Testis (tissue), 3 donors: Measurements from ENCODE around the gene RSPH1. TPM values are rescaled to one million over a fixed set of nuclear protein-coding genes. Genes with fewer than 3 reads are reported as not detected.
"Not testable (repeated sequence)": the region's sequence is repeated elsewhere in the genome, so short reads cannot be mapped to it uniquely, and the experiment has no call there.

Source experiments
- DNase-seq: peaks from one replicate; pipeline ENCODE4 v3.0.0-alpha.2; 2019
- H3K27ac ChIP-seq, 2 donors: fragments of 200-600 bp; sonication (generic); one replicate each; pipeline ENCODE4 v1.5.1; 2019
- H3K27me3 ChIP-seq: fragments of 200-600 bp; sonication (generic); one replicate; pipeline ENCODE4 v1.5.1; 2019
- H3K36me3 ChIP-seq: fragments of 200-600 bp; sonication (generic); one replicate; pipeline ENCODE4 v1.5.1; 2017; ENCODE audit warnings: low read depth; ENCODE audit errors: missing control alignments
- H3K4me1 ChIP-seq: fragments of 200-600 bp; sonication (generic); one replicate; pipeline ENCODE4 v1.5.1; 2019
- H3K4me3 ChIP-seq, 2 donors: fragments of 200-600 bp; sonication (generic); one replicate each; pipeline ENCODE4 v1.5.1; 2017 to 2019
- H3K9me3 ChIP-seq: fragments of 200-600 bp; sonication (generic); one replicate; pipeline ENCODE4 v1.5.1; 2017
- CTCF ChIP-seq, 3 experiments: fragments of 450-650 bp in 2 of 3; fragments of 200-600 bp in 1 of 3; sonication (generic) in 1 of 3; IDR thresholded peaks; one replicate each; pipeline ENCODE4 v1.5.1; 2016 to 2019; ENCODE audit warnings: antibody characterized with exemption in 3 of 3, mild to moderate bottlenecking in 2 of 3, moderate library complexity in 1 of 3
- POLR2A ChIP-seq: fragments of 450-650 bp; IDR thresholded peaks from one replicate; pipeline ENCODE4 v1.6.1; 2017; ENCODE audit warnings: antibody characterized with exemption, mild to moderate bottlenecking, moderate library complexity
- WGBS, 2 donors: methylation state at CpG; one replicate each; pipeline ENCODE4 v1.1.5; 2018; 5-methylcytosine and 5-hydroxymethylcytosine counted together
- intact Hi-C: fragments of 100-400 bp; cut with DNase I; formaldehyde crosslinking; loops from one replicate; pipeline ENCODE4 v1.15.1; 2023; ENCODE audit warnings: low total_unique reads
- polyA plus RNA-seq: library from polyadenylated mRNA; stranded (reverse); fragments of 350-450 nt; fragmentation: Illumina TruSeq; extraction: RNeasy Lipid Tissue Mini Kit (QIAGEN cat#74804); gene quantifications from one replicate; pipeline ENCODE4 v1.2.3, GENCODE V29; 2014; ENCODE audit warnings: low read depth, low replicate concordance; ENCODE audit not compliant: insufficient read depth
- total RNA-seq, 2 donors: library from RNA; depleted of rRNA; stranded (reverse); fragments of >200 nt; gene quantifications; one replicate each; pipeline ENCODE4 v1.2.3, GENCODE V29; 2016

Gene RSPH1
- total and polyA plus RNA-seq, 3 donors from 2014 or later = 10.4 to 59.6 (median 20.8) TPM

- H3K9me3 ChIP-seq = no peaks in the 10 kb centered on the region
- WGBS, 2 donors = 82 to 87% methylated on average over 7 of the region's 7 CpGs
Observed at GRCh38 chr21:42472521-42472920, 23.5 kb downstream of the RSPH1 start.

GRCh38 chr21:42471716-42472330 is 24.2 kb downstream of the RSPH1 start:
- 88 to 91% methylated on average over 13 of the region's 13 CpGs for WGBS, 2 donors
- no peak overlapping the region for H3K27ac ChIP-seq
- H3K4me3 ChIP-seq = no peak overlapping the region
- intact Hi-C loops = no loop called here
- TF ChIP-seq CTCF (IDR thresholded peaks at IDR 0.05) = no peak
- TF ChIP-seq POLR2A = no peak
- H3K36me3 ChIP-seq = no peaks in the 10 kb centered on the region
- no peaks in the 10 kb centered on the region for H3K27me3 ChIP-seq
- H3K4me1 ChIP-seq = no peaks in the 10 kb centered on the region
- H3K9me3 ChIP-seq = no peaks in the 10 kb centered on the region
- DNase-seq = no peak

More at GRCh38 chr21:42472521-42472920, 23.5 kb downstream of the RSPH1 start:
- Histone ChIP-seq H3K36me3 (no peaks in the 10 kb centered on the region), H3K4me3 (no peak overlapping the region), H3K27me3 (no peaks in the 10 kb centered on the region), H3K27ac (no peak overlapping the region), H3K4me1 (no peaks in the 10 kb centered on the region)
- no peak for DNase-seq
- no peak for TF ChIP-seq CTCF (IDR thresholded peaks at IDR 0.05)
- no peak for TF ChIP-seq POLR2A
- intact Hi-C loops = no loop called here

GRCh38 chr21:42471206-42471605 is 24.8 kb downstream of the RSPH1 start:
- no peak overlapping the region for H3K27ac ChIP-seq
- no peaks in the 10 kb centered on the region for H3K9me3 ChIP-seq
- no peaks in the 10 kb centered on the region for H3K27me3 ChIP-seq
- intact Hi-C loops = no loop called here
- H3K4me3 ChIP-seq = no peak overlapping the region
- TF ChIP-seq CTCF (IDR thresholded peaks at IDR 0.05) (no peak), POLR2A (no peak)
- 93 to 94% methylated on average over 9 of the region's 9 CpGs for WGBS, 2 donors
- H3K36me3 ChIP-seq = no peaks in the 10 kb centered on the region
- DNase-seq = no peak
- no peaks in the 10 kb centered on the region for H3K4me1 ChIP-seq

- H3K4me1 ChIP-seq, intact Hi-C loops: not testable (repeated sequence)
- 97 to 100% methylated on average over 4 of the region's 4 CpGs for WGBS, 2 donors
Observed at GRCh38 chr21:42469726-42470125, 26.3 kb downstream of the RSPH1 start.

GRCh38 chr21:42469272-42469671 is 26.8 kb downstream of the RSPH1 start:
- no peak overlapping the region for H3K4me3 ChIP-seq
- TF ChIP-seq POLR2A (no peak), CTCF (IDR thresholded peaks at IDR 0.05) (no peak)
- no peak overlapping the region for H3K27ac ChIP-seq
- no peaks in the 10 kb centered on the region for H3K27me3 ChIP-seq
- H3K36me3 ChIP-seq = no peaks in the 10 kb centered on the region
- 89 to 95% methylated on average over 2 of the region's 2 CpGs for WGBS, 2 donors
- no peak for DNase-seq
- no peaks in the 10 kb centered on the region for H3K4me1 ChIP-seq
- intact Hi-C loops = no loop called here
- H3K9me3 ChIP-seq = no peaks in the 10 kb centered on the region

More at GRCh38 chr21:42469726-42470125, 26.3 kb downstream of the RSPH1 start:
- H3K27me3 ChIP-seq, H3K9me3 ChIP-seq, H3K36me3 ChIP-seq, DNase-seq, H3K27ac ChIP-seq, H3K4me3 ChIP-seq: not testable (repeated sequence)
